GM23248 (cell line): ENCODE results near the gene TMEM61. TPM values are rescaled to one million over a fixed set of nuclear protein-coding genes. Genes with fewer than 3 reads are reported as not detected.

Experiments
- DNase-seq: peaks from one replicate; pipeline ENCODE4 v3.0.0-alpha.2; 2015
- H2AFZ ChIP-seq: fragments of 200-600 bp; sonication (generic); 2 replicates; pipeline ENCODE4 v1.6.1; 2016; ENCODE audit warnings: antibody characterized with exemption
- H3F3A ChIP-seq: fragments of 200-600 bp; sonication (generic); 2 replicates; pipeline ENCODE4 v1.6.1; 2016; ENCODE audit warnings: mild to moderate bottlenecking, antibody characterized with exemption, mixed run types; ENCODE audit not compliant: insufficient read depth
- H3K27ac ChIP-seq: fragments of 200-600 bp; sonication (generic); 2 replicates; pipeline ENCODE4 v1.5.1; 2016; ENCODE audit warnings: mild to moderate bottlenecking
- H3K27me3 ChIP-seq: fragments of 200-600 bp; sonication (generic); replicated peaks from 2 replicates; pipeline ENCODE4 v1.6.1; 2016; ENCODE audit warnings: mild to moderate bottlenecking; ENCODE audit not compliant: insufficient read depth
- H3K36me3 ChIP-seq: fragments of 200-600 bp; sonication (generic); 2 replicates; pipeline ENCODE4 v1.6.1; 2016; ENCODE audit warnings: low read depth, mild to moderate bottlenecking
- H3K4me1 ChIP-seq: fragments of 200-600 bp; sonication (generic); 2 replicates; pipeline ENCODE4 v1.6.1; 2016; ENCODE audit warnings: mild to moderate bottlenecking; ENCODE audit not compliant: insufficient read depth
- H3K4me2 ChIP-seq: fragments of 200-600 bp; sonication (generic); one replicate; pipeline ENCODE4 v1.6.1; 2016; ENCODE audit warnings: mild to moderate bottlenecking; ENCODE audit not compliant: unreplicated experiment
- H3K4me3 ChIP-seq: fragments of 200-600 bp; sonication (generic); 2 replicates; pipeline ENCODE4 v1.5.1; 2016; ENCODE audit warnings: mild to moderate bottlenecking
- H3K79me2 ChIP-seq: fragments of 200-600 bp; sonication (generic); 2 replicates; pipeline ENCODE4 v1.6.1; 2016; ENCODE audit warnings: mild to moderate bottlenecking; ENCODE audit not compliant: insufficient read depth
- H3K9ac ChIP-seq: fragments of 200-600 bp; sonication (generic); 2 replicates; pipeline ENCODE4 v1.6.1; 2016; ENCODE audit warnings: mild to moderate bottlenecking
- H3K9me2 ChIP-seq: fragments of 200-600 bp; sonication (generic); 2 replicates; pipeline ENCODE4 v1.6.1; 2016; ENCODE audit warnings: mixed run types, mild to moderate bottlenecking, moderate library complexity; ENCODE audit not compliant: insufficient read depth
- H3K9me3 ChIP-seq: fragments of 200-600 bp; sonication (generic); one replicate; pipeline ENCODE4 v1.6.1; 2017; ENCODE audit warnings: low read depth
- H4K20me1 ChIP-seq: fragments of 200-600 bp; sonication (generic); 2 replicates; pipeline ENCODE4 v1.6.0; 2016; ENCODE audit not compliant: insufficient read depth
- EZH2 ChIP-seq: fragments of 200-600 bp; sonication (generic); IDR thresholded peaks from 2 replicates; pipeline ENCODE4 v1.6.1; 2018; ENCODE audit warnings: antibody characterized with exemption, mild to moderate bottlenecking; ENCODE audit not compliant: insufficient read depth, poor library complexity, severe bottlenecking
- EZH2phosphoT487 ChIP-seq: fragments of 200-600 bp; sonication (generic); IDR thresholded peaks from 2 replicates; pipeline ENCODE4 v1.6.1; 2018; ENCODE audit warnings: antibody characterized with exemption, moderate library complexity, mild to moderate bottlenecking, low read depth; ENCODE audit not compliant: insufficient read depth
- WGBS, 2 experiments: methylation state at CpG; one replicate each; pipeline ENCODE4 v1.1.6; 2015 to 2017; ENCODE audit warnings: low lambda C conversion rate in 2 of 2, low coverage in 1 of 2; ENCODE audit errors: missing lambda C conversion rate in 2 of 2; 5-methylcytosine and 5-hydroxymethylcytosine counted together
- in situ Hi-C: fragments of 300-500 bp; cut with MboI; formaldehyde crosslinking; loops from 2 replicates; pipeline ENCODE4 v1.15.0; 2020
- polyA plus RNA-seq: library from polyadenylated mRNA; unstranded; fragments of >200 nt; fragmentation: Nextera tagmentation; extraction: Ambion mirVana; gene quantifications from 2 replicates; pipeline ENCODE4 v1.2.1, GENCODE V29; 2016
- total RNA-seq: library from RNA; depleted of rRNA; stranded (reverse); fragments of >200 nt; shearing (Covaris generic); gene quantifications from 2 replicates; pipeline ENCODE4 v1.2.3, GENCODE V29; 2014

The TMEM61 gene
- total and polyA plus RNA-seq, 2 experiments from 2014 or later, result not detected

GRCh38 chr1:54944610-54945392 is 35.6 kb upstream of the TMEM61 start:
- DNase-seq, result peak; percentile 88
- Histone ChIP-seq H3F3A (0 out of 2 replicates have a peak, but pooled peaks cover 8% of the 10 kb centered on the region), H3K36me3 (no peaks in the 10 kb centered on the region), H3K27ac (no peak overlapping the region), H3K9ac (no peak overlapping the region), H2AFZ (peak overlapping the region; percentile 60), H3K27me3 (no peaks in the 10 kb centered on the region), H3K9me3 (no peaks in the 10 kb centered on the region), H4K20me1 (no peaks in the 10 kb centered on the region), H3K4me3 (peak overlapping the region; percentile 44), H3K9me2 (no peaks in the 10 kb centered on the region), H3K4me1 (peaks cover 11% of the 10 kb centered on the region; the same call in 1 of the 2 replicates), H3K4me2 (peak overlapping the region; percentile 46), H3K79me2 (no peaks in the 10 kb centered on the region)
- in situ Hi-C loops, result no loop called here
- 18 to 28% methylated on average over 8 to 9 of the region's 9 CpGs for WGBS, 2 experiments
- no peak for TF ChIP-seq EZH2

- Histone ChIP-seq H3K9me2 (no peaks in the 10 kb centered on the region), H3K9ac (no peak overlapping the region), H3K4me2 (no peak overlapping the region), H3K4me1 (peaks cover 9% of the 10 kb centered on the region), H3K9me3 (no peaks in the 10 kb centered on the region), H3K36me3 (no peaks in the 10 kb centered on the region), H3K4me3 (no peak overlapping the region), H4K20me1 (no peaks in the 10 kb centered on the region), H3K79me2 (no peaks in the 10 kb centered on the region), H3K27ac (no peak overlapping the region), H3K27me3 (no peaks in the 10 kb centered on the region), H3F3A (0 out of 2 replicates have a peak, but pooled peaks cover under 1% of the 10 kb centered on the region), H2AFZ (peak overlapping the region; percentile 60; the same call in 1 of the 2 replicates)
- no peak for TF ChIP-seq EZH2phosphoT487
- no peak for TF ChIP-seq EZH2
- no peak for DNase-seq
- WGBS, 2 experiments, result 63 to 70% methylated on average over 6 of the region's 6 CpGs
- in situ Hi-C loops, result no loop called here
Measured at GRCh38 chr1:54945393-54945936, 35.0 kb upstream of the TMEM61 start.

- H2AFZ ChIP-seq, result no peak overlapping the region
- WGBS, 2 experiments, result 83 to 88% methylated on average over 5 of the region's 5 CpGs
- H3K4me1 ChIP-seq, result peaks cover 9% of the 10 kb centered on the region; the same call in 1 of the 2 replicates
- no peaks in the 10 kb centered on the region for H3K36me3 ChIP-seq
- H3K27me3 ChIP-seq, result no peaks in the 10 kb centered on the region
- H3K4me3 ChIP-seq, result no peak overlapping the region
- H4K20me1 ChIP-seq, result no peaks in the 10 kb centered on the region
- H3K9me3 ChIP-seq, result no peaks in the 10 kb centered on the region
- TF ChIP-seq EZH2phosphoT487 (no peak), EZH2 (no peak)
- no peaks in the 10 kb centered on the region for H3F3A ChIP-seq
- in situ Hi-C loops, result no loop called here
- H3K27ac ChIP-seq, result no peak overlapping the region
- H3K4me2 ChIP-seq, result no peak overlapping the region
- no peak overlapping the region for H3K9ac ChIP-seq
- no peak for DNase-seq
- no peaks in the 10 kb centered on the region for H3K9me2 ChIP-seq
- no peaks in the 10 kb centered on the region for H3K79me2 ChIP-seq
Measured at GRCh38 chr1:54947540-54947939, 32.9 kb upstream of the TMEM61 start.

GRCh38 chr1:54949053-54949452 is 31.4 kb upstream of the TMEM61 start:
- no peak overlapping the region for H3K4me2 ChIP-seq
- no peak overlapping the region for H3K4me3 ChIP-seq
- H3K27me3 ChIP-seq, result no peaks in the 10 kb centered on the region
- H3K9me2 ChIP-seq, result no peaks in the 10 kb centered on the region
- H3K9me3 ChIP-seq, result no peaks in the 10 kb centered on the region
- H3K79me2 ChIP-seq, result no peaks in the 10 kb centered on the region
- peaks cover 9% of the 10 kb centered on the region; the same call in 1 of the 2 replicates for H3K4me1 ChIP-seq
- in situ Hi-C loops, result no loop called here
- H4K20me1 ChIP-seq, result no peaks in the 10 kb centered on the region
- no peak overlapping the region for H2AFZ ChIP-seq
- no peaks in the 10 kb centered on the region for H3F3A ChIP-seq
- no peak overlapping the region for H3K27ac ChIP-seq
- no peak overlapping the region for H3K9ac ChIP-seq
- no peak for DNase-seq
- no peaks in the 10 kb centered on the region for H3K36me3 ChIP-seq
- 79 to 92% methylated on average over 4 of the region's 4 CpGs for WGBS, 2 experiments
- no peak for TF ChIP-seq EZH2
- TF ChIP-seq EZH2phosphoT487, result no peak
